SK-N-SH (cell line): ENCODE data around the gene CALHM1. TPM values are rescaled to one million over a fixed set of nuclear protein-coding genes. Genes with fewer than 3 reads are reported as not detected.
A peak's percentile ranks its signal among the peaks of the same experiment; 100 is the strongest.
"Not testable (repeated sequence)": the region's sequence is repeated elsewhere in the genome, so short reads cannot be mapped to it uniquely, and the experiment has no call there.

Experiments used
- CTCF ChIA-PET: fragments of 300-600, 350-600 bp; formaldehyde crosslinking; extraction: SDS; loops from one replicate; lab custom pipeline; 2021; lab: Yijun Ruan, JAX
- POLR2A ChIA-PET: fragments of 350-600 bp; sonication (Branson Sonifier 250); formaldehyde crosslinking; extraction: SDS; loops from one replicate; lab custom pipeline; 2020; ENCODE audit warnings: antibody characterized with exemption, inconsistent platforms; lab: Yijun Ruan, JAX
- DNase-seq: peaks from one replicate; pipeline ENCODE4 v3.0.0; 2012
- H2AFZ ChIP-seq: fragments of 200-600 bp; sonication (generic); 2 replicates; pipeline ENCODE4 v1.8.1; 2016; ENCODE audit warnings: antibody characterized with exemption, mild to moderate bottlenecking, low read depth
- H3F3A ChIP-seq: fragments of 200-600 bp; sonication (generic); replicated peaks from 2 replicates; pipeline ENCODE3; 2016; ENCODE audit warnings: antibody characterized with exemption, mild to moderate bottlenecking; ENCODE audit not compliant: insufficient read depth
- H3K27ac ChIP-seq, 2 experiments: fragments of 200-500 bp in 1 of 2; fragments of 200-600 bp in 1 of 2; sonication (Bioruptor generic) in 1 of 2; sonication (generic), shearing (Covaris generic) in 1 of 2; 2 replicates each; pipeline versions ENCODE4 v1.5.1 to v1.6.1; 2014 to 2016; ENCODE audit warnings: low read depth in 2 of 2, inconsistent platforms in 1 of 2, low read length in 1 of 2, mild to moderate bottlenecking in 1 of 2, mixed read lengths in 1 of 2
- H3K27me3 ChIP-seq: fragments of 200-600 bp; sonication (generic), shearing (Covaris generic); 2 replicates; pipeline ENCODE4 v1.6.1; 2016; ENCODE audit warnings: mixed run types; ENCODE audit not compliant: insufficient read depth
- H3K36me3 ChIP-seq, 2 experiments: fragments of 200-500 bp in 1 of 2; fragments of 200-600 bp in 1 of 2; sonication (Bioruptor generic) in 1 of 2; sonication (generic) in 1 of 2; replicated peaks in 1 of 2; 2 replicates each; pipeline versions ENCODE3 to v1.5.1; 2014 to 2016; ENCODE audit warnings: low read length in 1 of 2, mild to moderate bottlenecking in 1 of 2; ENCODE audit not compliant: insufficient read depth in 2 of 2, control insufficient read depth in 1 of 2
- H3K4me1 ChIP-seq, 2 experiments: fragments of 200-500 bp in 1 of 2; fragments of 200-600 bp in 1 of 2; sonication (Bioruptor generic) in 1 of 2; sonication (generic), shearing (Covaris generic) in 1 of 2; 2 replicates each; pipeline versions ENCODE4 v1.5.1 to v1.6.1; 2014 to 2016; ENCODE audit warnings: low read depth in 1 of 2, low read length in 1 of 2, mixed run types in 1 of 2; ENCODE audit not compliant: insufficient read depth in 2 of 2, control insufficient read depth in 1 of 2
- H3K4me2 ChIP-seq: fragments of 200-600 bp; sonication (generic), shearing (Covaris generic); 2 replicates; pipeline ENCODE4 v1.6.1; 2017; ENCODE audit warnings: mixed run types
- H3K4me3 ChIP-seq, 2 experiments: fragments of 200-500 bp in 1 of 2; fragments of 200-600 bp in 1 of 2; sonication (Bioruptor generic) in 1 of 2; sonication (generic), shearing (Covaris generic) in 1 of 2; 2 replicates each; pipeline versions ENCODE4 v1.5.1 to v1.8.1; 2014 to 2016; ENCODE audit warnings: low read depth in 2 of 2, inconsistent platforms in 1 of 2, low read length in 1 of 2, mild to moderate bottlenecking in 1 of 2, mixed read lengths in 1 of 2, moderate library complexity in 1 of 2
- H3K79me2 ChIP-seq: fragments of 200-600 bp; sonication (generic); 2 replicates; pipeline ENCODE4 v1.8.1; 2017; ENCODE audit warnings: mild to moderate bottlenecking; ENCODE audit not compliant: insufficient read depth
- H3K9ac ChIP-seq: fragments of 200-600 bp; sonication (generic); 2 replicates; pipeline ENCODE4 v1.6.1; 2017; ENCODE audit warnings: mixed run types
- H3K9me2 ChIP-seq: fragments of 200-600 bp; sonication (generic); 2 replicates; pipeline ENCODE4 v1.6.1; 2017; ENCODE audit warnings: mixed run types
- H3K9me3 ChIP-seq: fragments of 200-600 bp; sonication (generic); 2 replicates; pipeline ENCODE4 v1.6.1; 2017; ENCODE audit warnings: mixed run types, mild to moderate bottlenecking, moderate library complexity
- H4K20me1 ChIP-seq: fragments of 200-600 bp; sonication (generic); 2 replicates; pipeline ENCODE4 v1.6.1; 2017; ENCODE audit warnings: mild to moderate bottlenecking, mixed run types; ENCODE audit not compliant: insufficient read depth
- CHD2 ChIP-seq: fragments of 150-350 bp; IDR thresholded peaks from 2 replicates; pipeline ENCODE4 v1.6.1; 2018; ENCODE audit warnings: low read length; ENCODE audit not compliant: partially characterized antibody
- EP300 ChIP-seq, 2 experiments: IDR thresholded peaks; 2 replicates each; pipeline versions ENCODE4 v1.4.0 to v1.6.1; 2012; ENCODE audit warnings: borderline replicate concordance in 1 of 2, low read depth in 1 of 2, low read length in 1 of 2
- EZH2phosphoT487 ChIP-seq: fragments of 200-600 bp; sonication (generic); IDR thresholded peaks from 2 replicates; pipeline ENCODE4 v1.6.1; 2017; ENCODE audit warnings: low read depth, mixed run types, mild to moderate bottlenecking, antibody characterized with exemption, moderate library complexity, borderline replicate concordance
- FOXJ3 ChIP-seq: sonication (generic); formaldehyde crosslinking; IDR thresholded peaks from 2 replicates; pipeline ENCODE4 v1.5.1; 2020; ENCODE audit warnings: mild to moderate bottlenecking, missing genetic modification reagents
- GATA2 ChIP-seq: sonication (generic); formaldehyde crosslinking; IDR thresholded peaks from 2 replicates; pipeline ENCODE4 v1.5.0; 2020; ENCODE audit warnings: mild to moderate bottlenecking, missing genetic modification reagents
- MEF2A ChIP-seq: IDR thresholded peaks from 2 replicates; pipeline ENCODE4 v1.4.0; 2012; ENCODE audit warnings: low read depth, borderline replicate concordance
- RAD21 ChIP-seq: IDR thresholded peaks from 2 replicates; pipeline ENCODE4 v1.6.1; 2012; ENCODE audit warnings: mild to moderate bottlenecking, low read length
- RCOR1 ChIP-seq: fragments of 150-350 bp; IDR thresholded peaks from 2 replicates; pipeline ENCODE4 v1.6.1; 2017; ENCODE audit warnings: antibody characterized with exemption, low read length
- SMC3 ChIP-seq: IDR thresholded peaks from 2 replicates; pipeline ENCODE4 v1.6.1; 2012; ENCODE audit warnings: low read depth, low read length, improper control_type of control experiment
- TAF1 ChIP-seq: IDR thresholded peaks from 2 replicates; pipeline ENCODE4 v1.6.1; 2012; ENCODE audit warnings: low read depth, mild to moderate bottlenecking, low read length, moderate library complexity, borderline replicate concordance
- TCF12 ChIP-seq: IDR thresholded peaks from 2 replicates; pipeline ENCODE4 v1.4.0; 2012
- TEAD4 ChIP-seq: IDR thresholded peaks from 2 replicates; pipeline ENCODE4 v1.4.0; 2012; ENCODE audit warnings: mild to moderate bottlenecking, borderline replicate concordance; ENCODE audit not compliant: insufficient read depth
- WGBS: methylation state at CpG from one replicate; pipeline ENCODE4 v1.1.6; 2017; ENCODE audit warnings: low lambda C conversion rate; 5-methylcytosine and 5-hydroxymethylcytosine counted together
- polyA plus RNA-seq, 3 experiments: library from polyadenylated mRNA; depleted of rRNA; stranded (reverse); fragments of >200 nt; gene quantifications; 2 replicates each; pipeline ENCODE4 v1.2.3, GENCODE V29; 2012
- TF ChIP-seq, protein P1 (sequence below): IDR thresholded peaks from 2 replicates; pipeline ENCODE4 v1.4.0; 2012; ENCODE audit warnings: low read depth, borderline replicate concordance
- TF ChIP-seq, protein P2 (sequence below): fragments of 200-600 bp; sonication (generic); IDR thresholded peaks from 2 replicates; pipeline ENCODE4 v1.6.1; 2017; ENCODE audit warnings: antibody characterized with exemption, mild to moderate bottlenecking, moderate library complexity

The CALHM1 gene
- polyA plus RNA-seq, 1 of the 3 experiments (the other 2 are of a cell fraction): not detected

DNA sequence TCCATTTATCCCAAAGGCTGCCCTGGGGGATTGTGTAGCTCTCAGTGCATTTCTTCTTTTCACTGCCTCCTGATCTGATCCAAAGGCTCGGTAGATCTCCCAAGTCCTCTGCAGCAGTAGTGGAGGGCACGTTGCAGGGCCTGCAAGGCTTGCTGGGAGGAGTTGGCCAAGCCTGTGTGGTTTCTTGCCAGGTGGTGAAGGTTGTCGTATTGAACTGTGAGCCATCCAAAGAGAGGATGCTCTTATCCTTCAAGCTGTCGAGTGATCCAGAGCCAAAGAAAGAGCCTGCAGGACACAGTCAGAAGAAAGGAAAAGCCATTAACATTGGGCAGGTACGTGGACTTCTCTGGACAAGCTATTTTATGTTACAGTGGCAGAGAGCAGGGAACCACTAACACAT, 41.1 kb downstream of the CALHM1 start:
- Histone ChIP-seq H3K9me3 (no peaks in the 10 kb centered on the region), H3K27me3 (no peaks in the 10 kb centered on the region), H3K36me3 (peaks cover 67 to 89% of the 10 kb centered on the region in 2 experiments), H3F3A (peaks cover 3% of the 10 kb centered on the region), H3K9ac (no peak overlapping the region), H3K4me3 (no peak overlapping the region), H3K4me1 (no peaks in the 10 kb centered on the region), H4K20me1 (0 out of 2 replicates have a peak, but pooled peaks cover 4% of the 10 kb centered on the region), H3K27ac (no peak overlapping the region), H3K9me2 (no peaks in the 10 kb centered on the region), H3K4me2 (no peak overlapping the region), H3K79me2 (no peaks in the 10 kb centered on the region; the same call in 1 of the 2 replicates), H2AFZ (no peak overlapping the region)
- DNase-seq: no peak
- no peak for TF ChIP-seq RCOR1
- TF ChIP-seq MEF2A: no peak
- no peak for TF ChIP-seq EZH2phosphoT487
- TF ChIP-seq EP300 (IDR thresholded peaks at IDR 0.05; ENCODE audit: borderline replicate concordance in 1 of 2, low read depth in 1 of 2, low read length in 1 of 2): no peak
- TF ChIP-seq, protein P1, sequence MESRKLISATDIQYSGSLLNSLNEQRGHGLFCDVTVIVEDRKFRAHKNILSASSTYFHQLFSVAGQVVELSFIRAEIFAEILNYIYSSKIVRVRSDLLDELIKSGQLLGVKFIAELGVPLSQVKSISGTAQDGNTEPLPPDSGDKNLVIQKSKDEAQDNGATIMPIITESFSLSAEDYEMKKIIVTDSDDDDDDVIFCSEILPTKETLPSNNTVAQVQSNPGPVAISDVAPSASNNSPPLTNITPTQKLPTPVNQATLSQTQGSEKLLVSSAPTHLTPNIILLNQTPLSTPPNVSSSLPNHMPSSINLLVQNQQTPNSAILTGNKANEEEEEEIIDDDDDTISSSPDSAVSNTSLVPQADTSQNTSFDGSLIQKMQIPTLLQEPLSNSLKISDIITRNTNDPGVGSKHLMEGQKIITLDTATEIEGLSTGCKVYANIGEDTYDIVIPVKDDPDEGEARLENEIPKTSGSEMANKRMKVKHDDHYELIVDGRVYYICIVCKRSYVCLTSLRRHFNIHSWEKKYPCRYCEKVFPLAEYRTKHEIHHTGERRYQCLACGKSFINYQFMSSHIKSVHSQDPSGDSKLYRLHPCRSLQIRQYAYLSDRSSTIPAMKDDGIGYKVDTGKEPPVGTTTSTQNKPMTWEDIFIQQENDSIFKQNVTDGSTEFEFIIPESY: no peak
- TF ChIP-seq TCF12: no peak
- POLR2A ChIA-PET: no interaction called here
- WGBS: 98% methylated on average over 5 of the region's 5 CpGs
- CTCF ChIA-PET: interaction anchor here (0.8 to 7.1 kb wide), 23 partner anchors 10 to 292 kb away, joined by 3 to 83 read pairs (median 5); partner anchors contain the start of gene ATP5MK

DNA sequence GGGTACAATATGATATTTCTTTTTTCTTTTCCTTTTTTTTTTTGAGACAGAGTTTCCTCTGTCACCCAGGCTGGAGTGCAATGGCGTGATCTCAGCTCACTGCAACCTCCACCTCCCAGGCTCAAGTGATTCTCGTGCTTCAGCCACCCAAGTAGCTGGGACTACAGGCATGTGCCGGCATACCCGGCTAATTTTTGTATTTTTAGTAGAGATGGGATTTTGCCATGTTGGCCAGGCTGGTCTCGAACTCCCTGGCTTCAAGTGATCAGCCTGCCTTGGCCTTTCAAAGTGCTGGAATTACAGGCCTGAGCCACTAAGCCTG, 41.6 kb downstream of the CALHM1 start:
- H3K9me2 ChIP-seq, H3K27me3 ChIP-seq, H3K27ac ChIP-seq, H3K4me1 ChIP-seq, H3F3A ChIP-seq, H3K4me3 ChIP-seq, H2AFZ ChIP-seq, H4K20me1 ChIP-seq, H3K4me2 ChIP-seq, H3K79me2 ChIP-seq, H3K9ac ChIP-seq, H3K9me3 ChIP-seq, DNase-seq, POLR2A ChIA-PET: not testable (repeated sequence)
- peaks cover 67 to 84% of the 10 kb centered on the region in 2 experiments for H3K36me3 ChIP-seq
- CTCF ChIA-PET: interaction anchor here (0.8 to 7.1 kb wide), 24 partner anchors 10 to 292 kb away, joined by 3 to 83 read pairs (median 4); partner anchors contain the start of gene CALHM1
- 95% methylated on average over 5 of the region's 5 CpGs for WGBS

DNA sequence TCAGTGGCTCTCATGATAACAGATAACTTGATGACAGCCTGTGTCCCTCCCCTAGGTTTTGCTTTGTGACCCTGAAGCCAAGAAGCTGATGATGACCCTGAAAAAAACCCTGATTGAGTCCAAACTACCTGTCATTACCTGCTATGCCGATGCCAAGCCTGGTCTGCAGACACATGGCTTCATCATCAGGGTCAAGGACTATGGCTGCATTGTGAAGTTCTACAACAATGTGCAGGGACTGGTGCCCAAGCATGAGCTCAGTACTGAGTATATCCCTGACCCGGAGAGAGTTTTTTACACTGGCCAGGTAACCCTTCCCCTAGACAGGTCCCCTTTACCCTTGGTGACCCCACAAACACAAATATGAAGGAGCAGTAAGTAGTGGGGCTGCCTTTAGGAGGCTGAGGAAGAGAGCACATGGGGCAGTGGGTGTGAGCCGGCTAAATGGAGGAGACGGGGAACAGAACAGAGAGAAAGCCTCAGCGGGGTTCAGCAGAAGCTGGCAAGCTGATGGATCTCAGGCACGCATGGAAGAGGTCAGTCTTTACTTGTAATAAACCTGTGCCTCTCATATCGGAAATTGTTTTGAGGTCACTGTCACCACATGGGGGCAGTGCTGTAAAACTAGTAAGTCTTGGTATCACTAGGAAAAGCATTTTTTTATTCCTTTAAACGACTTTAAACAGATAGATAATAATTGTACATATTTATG, 42.1 kb downstream of the CALHM1 start:
- ChIA-PET CTCF (interaction anchor here (0.6 to 7.1 kb wide), 40 partner anchors 14 to 293 kb away, joined by 3 to 83 read pairs (median 4); partner anchors contain the start of gene CALHM1), POLR2A (no interaction called here)
- H3K79me2 ChIP-seq: no peaks in the 10 kb centered on the region; the same call in 1 of the 2 replicates
- H3K27me3 ChIP-seq: no peaks in the 10 kb centered on the region
- 60% methylated on average over 8 of the region's 8 CpGs for WGBS
- DNase-seq: peak; percentile 50
- 0 out of 2 replicates have a peak, but pooled peaks cover 4% of the 10 kb centered on the region for H4K20me1 ChIP-seq
- no peak overlapping the region for H3K9ac ChIP-seq
- H2AFZ ChIP-seq: no peak overlapping the region
- no peaks in the 10 kb centered on the region for H3K9me3 ChIP-seq
- no peak overlapping the region for H3K4me2 ChIP-seq
- no peaks in the 10 kb centered on the region for H3K9me2 ChIP-seq
- H3F3A ChIP-seq: peaks cover 3% of the 10 kb centered on the region
- H3K36me3 ChIP-seq: peaks cover 72 to 83% of the 10 kb centered on the region in 2 experiments
- H3K4me1 ChIP-seq: no peaks in the 10 kb centered on the region
- no peak overlapping the region for H3K4me3 ChIP-seq
- TF ChIP-seq CHD2 (no peak), TEAD4 (no peak), RAD21 (peak; percentile 69), GATA2 (CRISPR knock-in tag) (no peak), FOXJ3 (CRISPR knock-in tag) (no peak), TAF1 (no peak), SMC3 (peak; percentile 51)
- TF ChIP-seq, protein P2, sequence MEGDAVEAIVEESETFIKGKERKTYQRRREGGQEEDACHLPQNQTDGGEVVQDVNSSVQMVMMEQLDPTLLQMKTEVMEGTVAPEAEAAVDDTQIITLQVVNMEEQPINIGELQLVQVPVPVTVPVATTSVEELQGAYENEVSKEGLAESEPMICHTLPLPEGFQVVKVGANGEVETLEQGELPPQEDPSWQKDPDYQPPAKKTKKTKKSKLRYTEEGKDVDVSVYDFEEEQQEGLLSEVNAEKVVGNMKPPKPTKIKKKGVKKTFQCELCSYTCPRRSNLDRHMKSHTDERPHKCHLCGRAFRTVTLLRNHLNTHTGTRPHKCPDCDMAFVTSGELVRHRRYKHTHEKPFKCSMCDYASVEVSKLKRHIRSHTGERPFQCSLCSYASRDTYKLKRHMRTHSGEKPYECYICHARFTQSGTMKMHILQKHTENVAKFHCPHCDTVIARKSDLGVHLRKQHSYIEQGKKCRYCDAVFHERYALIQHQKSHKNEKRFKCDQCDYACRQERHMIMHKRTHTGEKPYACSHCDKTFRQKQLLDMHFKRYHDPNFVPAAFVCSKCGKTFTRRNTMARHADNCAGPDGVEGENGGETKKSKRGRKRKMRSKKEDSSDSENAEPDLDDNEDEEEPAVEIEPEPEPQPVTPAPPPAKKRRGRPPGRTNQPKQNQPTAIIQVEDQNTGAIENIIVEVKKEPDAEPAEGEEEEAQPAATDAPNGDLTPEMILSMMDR: peak; percentile 79
- TF ChIP-seq, protein P1: no peak
- H3K27ac ChIP-seq: no peak overlapping the region
